Mammary epithelial cell (primary cell): ENCODE results near the gene SYNPO.

Experiments
- CTCF ChIP-seq, 2 donors: IDR thresholded peaks in 1 of 2; conservative IDR thresholded peaks in 1 of 2; 2 replicates each; pipeline ENCODE4 v1.5.1; 2011 to 2012; ENCODE audit warnings: inconsistent platforms in 2 of 2, low read length in 2 of 2, mild to moderate bottlenecking in 2 of 2, control low read depth in 1 of 2, low read depth in 1 of 2; ENCODE audit not compliant: insufficient read depth in 1 of 2; ENCODE audit errors: extremely low read depth in 1 of 2
- EZH2 ChIP-seq: IDR thresholded peaks from 2 replicates; pipeline ENCODE4 v1.6.1; 2012; ENCODE audit warnings: low read length, inconsistent platforms, borderline replicate concordance

DNA sequence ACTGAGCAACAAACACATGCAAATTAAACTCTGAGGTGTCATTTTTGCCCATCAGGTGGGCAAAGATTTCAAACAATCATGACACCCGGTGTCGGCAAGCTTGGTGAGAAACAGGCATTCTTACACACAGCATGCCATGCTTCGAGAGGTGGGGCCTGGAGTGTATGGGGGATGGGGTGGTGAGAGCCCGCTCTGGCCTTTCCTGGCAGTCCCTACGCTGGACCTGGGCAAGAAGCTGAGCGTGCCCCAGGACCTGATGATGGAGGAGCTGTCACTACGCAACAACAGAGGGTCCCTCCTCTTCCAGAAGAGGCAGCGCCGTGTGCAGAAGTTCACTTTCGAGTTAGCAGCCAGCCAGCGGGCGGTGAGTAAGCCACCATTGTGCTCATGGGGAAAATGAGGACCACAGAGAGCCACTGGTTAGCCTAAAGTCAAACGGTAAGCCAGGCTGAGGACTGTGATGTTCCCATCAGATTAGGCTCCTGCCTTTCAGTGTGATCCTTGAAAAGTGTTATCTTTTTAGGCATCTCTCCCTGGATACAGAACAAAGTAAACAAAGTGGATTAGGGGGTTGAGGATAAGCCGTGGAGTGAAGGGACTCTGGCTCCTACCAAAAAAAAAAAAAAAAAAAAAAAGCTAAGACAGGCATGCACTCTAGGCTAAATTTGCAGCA is 30.0 kb downstream of the SYNPO start:
- TF ChIP-seq EZH2: no peak
- no peak for TF ChIP-seq CTCF (conservative IDR thresholded peaks at IDR 0.05 in 1 of 2, IDR thresholded peaks at IDR 0.05 in 1 of 2; ENCODE audit: extremely low read depth in 1 of 2, insufficient read depth in 1 of 2, low read depth in 1 of 2, low read length in 2 of 2)
